ENCODE measurements around the gene B9D2. TPM values are rescaled to one million over a fixed set of nuclear protein-coding genes. Genes with fewer than 3 reads are reported as not detected.
A peak's percentile ranks its signal among the peaks of the same experiment; 100 is the strongest.

The B9D2 gene
- total RNA-seq, 1 donor from 2014 or later: 2.1 TPM

- no peak overlapping the region for H3K9ac ChIP-seq (ENCODE audit: low read depth in 1 of 3, low read length in 3 of 3)
- no peaks in the 10 kb centered on the region for H3K9me3 ChIP-seq (ENCODE audit: control insufficient read depth in 3 of 3, low read length in 3 of 3)
- H3K36me3 ChIP-seq (ENCODE audit: control insufficient read depth in 3 of 3, insufficient read depth in 3 of 3, low read length in 3 of 3): no peaks in the 10 kb centered on the region
- H3K4me3 ChIP-seq (ENCODE audit: low read length in 3 of 3): no peak overlapping the region
- no peak overlapping the region for H3K27ac ChIP-seq (ENCODE audit: low read depth, low read length)
- H3K4me1 ChIP-seq (ENCODE audit: control insufficient read depth in 3 of 3, insufficient read depth in 3 of 3, low read length in 3 of 3): peaks cover 13 to 17% (median 14%) of the 10 kb centered on the region in 3 donors
- peaks cover 0 to 22% (median 20%) of the 10 kb centered on the region in 3 donors for H3K27me3 ChIP-seq (ENCODE audit: control insufficient read depth in 3 of 3, insufficient read depth in 3 of 3, low read length in 3 of 3)
These were observed 6.2 kb downstream of the B9D2 start for GRCh38 chr19:41357746-41358145.

DNA sequence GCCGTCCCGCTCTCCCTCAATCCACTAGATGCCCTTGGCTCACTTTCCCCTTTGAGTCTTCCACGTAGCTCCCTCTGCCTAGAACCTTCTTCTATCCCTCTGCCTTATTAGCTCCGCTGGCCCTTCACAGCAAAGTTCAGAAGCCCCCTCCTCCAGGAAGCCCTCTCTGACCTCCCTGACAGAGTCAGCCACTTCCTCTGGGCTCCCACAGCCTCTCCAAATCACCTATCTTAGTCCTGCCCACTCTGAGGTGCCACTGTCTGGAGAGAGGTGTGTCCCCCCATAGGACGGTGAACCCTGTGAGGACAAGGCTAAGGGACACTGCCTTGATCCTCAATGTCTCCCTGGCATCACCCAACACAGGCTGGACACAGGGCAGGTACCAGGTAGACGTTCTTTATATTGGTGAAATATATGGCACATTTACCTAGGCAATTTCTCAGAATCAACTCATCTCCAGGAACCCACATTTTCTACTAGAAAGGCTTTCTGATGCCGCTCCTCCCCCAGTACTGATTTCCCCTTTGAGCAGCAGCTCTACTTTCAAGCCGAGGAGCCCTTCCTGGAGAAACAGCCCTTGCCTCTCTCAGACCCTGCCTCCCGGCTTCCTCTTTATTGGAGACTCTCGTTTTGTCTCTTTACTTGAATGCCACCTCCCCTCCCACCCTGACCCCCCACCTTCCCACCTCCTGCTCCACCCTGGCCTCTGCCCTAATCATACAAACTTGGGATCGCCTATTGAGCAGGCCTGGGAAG lies 6.8 kb downstream of the B9D2 start:
- H3K27ac ChIP-seq (ENCODE audit: low read depth, low read length): no peak overlapping the region

DNA sequence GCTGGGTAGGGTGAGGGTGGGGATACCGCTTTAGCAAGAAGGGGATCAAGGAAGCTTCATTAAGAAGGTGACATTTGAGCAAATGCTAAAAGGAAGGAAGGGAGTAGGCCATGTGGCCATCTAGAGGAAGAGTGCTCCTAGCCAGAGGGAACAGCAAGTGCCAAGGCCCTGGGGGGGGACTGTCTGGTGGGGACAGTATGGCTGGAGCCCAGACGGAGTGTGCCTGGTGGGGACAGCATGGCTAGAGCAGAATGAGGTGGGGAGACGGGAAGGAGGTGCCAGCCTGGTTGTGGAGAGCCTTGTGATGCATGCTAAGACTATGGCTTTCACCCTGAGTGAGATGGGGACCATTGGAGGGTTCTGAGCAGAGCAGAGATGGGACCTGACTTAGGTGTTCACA lies 8.1 kb downstream of the B9D2 start:
- Histone ChIP-seq H3K4me1 (ENCODE audit: control insufficient read depth in 3 of 3, insufficient read depth in 3 of 3, low read length in 3 of 3) (peaks cover 25 to 36% (median 31%) of the 10 kb centered on the region in 3 donors), H3K27ac (ENCODE audit: low read depth, low read length) (no peak overlapping the region), H3K9ac (ENCODE audit: low read depth in 1 of 3, low read length in 3 of 3) (peak overlapping the region in 1 of 3 donors; percentile 8), H3K27me3 (ENCODE audit: control insufficient read depth in 3 of 3, insufficient read depth in 3 of 3, low read length in 3 of 3) (peaks cover 0 to 42% (median 37%) of the 10 kb centered on the region in 3 donors), H3K36me3 (ENCODE audit: control insufficient read depth in 3 of 3, insufficient read depth in 3 of 3, low read length in 3 of 3) (no peaks in the 10 kb centered on the region), H3K4me3 (ENCODE audit: low read length in 3 of 3) (no peak overlapping the region), H3K9me3 (ENCODE audit: control insufficient read depth in 3 of 3, low read length in 3 of 3) (no peaks in the 10 kb centered on the region)

More for the DNA sequence above, 6.8 kb downstream of the B9D2 start:
- Histone ChIP-seq H3K36me3 (ENCODE audit: control insufficient read depth in 3 of 3, insufficient read depth in 3 of 3, low read length in 3 of 3) (no peaks in the 10 kb centered on the region), H3K27me3 (ENCODE audit: control insufficient read depth in 3 of 3, insufficient read depth in 3 of 3, low read length in 3 of 3) (peaks cover 0 to 28% (median 26%) of the 10 kb centered on the region in 3 donors), H3K9me3 (ENCODE audit: control insufficient read depth in 3 of 3, low read length in 3 of 3) (no peaks in the 10 kb centered on the region), H3K9ac (ENCODE audit: low read depth in 1 of 3, low read length in 3 of 3) (no peak overlapping the region), H3K4me3 (ENCODE audit: low read length in 3 of 3) (no peak overlapping the region), H3K4me1 (ENCODE audit: control insufficient read depth in 3 of 3, insufficient read depth in 3 of 3, low read length in 3 of 3) (peaks cover 16 to 23% (median 18%) of the 10 kb centered on the region in 3 donors)

GRCh38 chr19:41355035-41355434 lies 8.9 kb downstream of the B9D2 start:
- peaks cover 0 to 42% (median 38%) of the 10 kb centered on the region in 3 donors for H3K27me3 ChIP-seq (ENCODE audit: control insufficient read depth in 3 of 3, insufficient read depth in 3 of 3, low read length in 3 of 3)
- peaks cover 30 to 37% (median 31%) of the 10 kb centered on the region in 3 donors for H3K4me1 ChIP-seq (ENCODE audit: control insufficient read depth in 3 of 3, insufficient read depth in 3 of 3, low read length in 3 of 3)
- H3K9ac ChIP-seq (ENCODE audit: low read depth in 1 of 3, low read length in 3 of 3): no peak overlapping the region
- no peak overlapping the region for H3K4me3 ChIP-seq (ENCODE audit: low read length in 3 of 3)
- no peak overlapping the region for H3K27ac ChIP-seq (ENCODE audit: low read depth, low read length)
- no peaks in the 10 kb centered on the region for H3K36me3 ChIP-seq (ENCODE audit: control insufficient read depth in 3 of 3, insufficient read depth in 3 of 3, low read length in 3 of 3)
- H3K9me3 ChIP-seq (ENCODE audit: control insufficient read depth in 3 of 3, low read length in 3 of 3): no peaks in the 10 kb centered on the region

- H3K9me3 ChIP-seq (ENCODE audit: control insufficient read depth in 3 of 3, low read length in 3 of 3): no peaks in the 10 kb centered on the region
- H3K27ac ChIP-seq (ENCODE audit: low read depth, low read length): no peak overlapping the region
- peaks cover 0 to 42% (median 38%) of the 10 kb centered on the region in 3 donors for H3K27me3 ChIP-seq (ENCODE audit: control insufficient read depth in 3 of 3, insufficient read depth in 3 of 3, low read length in 3 of 3)
- peak overlapping the region in 2 of 3 donors; percentile 56 to 57 for H3K9ac ChIP-seq (ENCODE audit: low read depth in 1 of 3, low read length in 3 of 3)
- H3K36me3 ChIP-seq (ENCODE audit: control insufficient read depth in 3 of 3, insufficient read depth in 3 of 3, low read length in 3 of 3): no peaks in the 10 kb centered on the region
- peak overlapping the region; percentile 40 to 45 (median 43) for H3K4me3 ChIP-seq (ENCODE audit: low read length in 3 of 3)
- peaks cover 30 to 37% (median 31%) of the 10 kb centered on the region in 3 donors for H3K4me1 ChIP-seq (ENCODE audit: control insufficient read depth in 3 of 3, insufficient read depth in 3 of 3, low read length in 3 of 3)
These were observed 9.5 kb downstream of the B9D2 start for GRCh38 chr19:41354343-41354953.

DNA sequence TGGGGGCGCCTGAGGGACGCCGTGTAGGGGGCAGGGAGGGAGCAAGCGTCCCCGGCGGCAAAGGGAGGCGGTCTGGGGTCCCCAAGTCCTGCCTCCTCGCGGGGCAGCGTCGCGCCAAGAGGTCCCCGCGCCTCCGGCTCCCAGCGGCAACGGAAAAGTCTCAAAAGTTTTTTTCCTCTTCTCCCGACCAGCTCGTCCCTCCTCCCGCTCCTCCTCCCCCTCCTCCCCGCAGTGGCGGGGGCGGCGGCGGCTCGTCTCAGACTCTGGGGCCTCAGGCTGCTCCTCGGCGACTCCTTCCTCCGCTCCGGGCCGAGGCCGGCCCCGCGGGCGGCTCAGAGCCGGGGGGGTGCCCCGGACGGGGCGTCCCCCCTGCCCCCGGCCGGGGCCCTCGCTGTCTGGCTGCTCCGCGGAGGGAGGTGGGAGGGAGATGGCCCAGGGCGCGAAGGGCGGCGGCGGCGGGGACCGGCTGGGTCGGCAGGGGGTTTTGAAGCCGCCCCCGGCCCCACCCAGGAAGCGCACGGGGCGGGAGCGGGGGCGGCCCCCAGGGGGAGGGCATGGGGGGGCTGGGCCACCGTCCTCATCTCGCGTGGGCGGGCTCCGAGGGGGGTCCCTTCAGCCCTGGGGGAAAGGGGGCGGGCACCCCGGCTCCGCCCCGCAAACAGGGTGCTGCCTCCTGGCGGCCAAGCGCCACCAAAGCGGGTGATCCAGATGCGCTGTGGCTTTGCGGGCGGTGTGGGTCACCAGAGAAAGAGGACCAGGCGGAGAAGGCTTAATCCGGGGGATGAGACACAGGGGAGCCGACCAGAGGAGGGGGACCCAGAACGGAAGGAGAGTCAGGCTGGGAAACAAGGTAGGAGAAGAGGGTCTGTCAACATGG lies 10.2 kb downstream of the B9D2 start, which contains the start of gene TGFB1:
TGFB1 (minus strand) TSS at position 457 of the 877 bp plus-strand sequence. CDS start 878 bp downstream, outside the sequence.
- Histone ChIP-seq H3K4me1 (ENCODE audit: control insufficient read depth in 3 of 3, insufficient read depth in 3 of 3, low read length in 3 of 3) (peaks cover 31 to 37% (median 32%) of the 10 kb centered on the region in 3 donors), H3K9me3 (ENCODE audit: control insufficient read depth in 3 of 3, low read length in 3 of 3) (no peaks in the 10 kb centered on the region), H3K9ac (ENCODE audit: low read depth in 1 of 3, low read length in 3 of 3) (peak within 1 kb of the TSS; percentile 56 to 74 (median 70)), H3K36me3 (ENCODE audit: control insufficient read depth in 3 of 3, insufficient read depth in 3 of 3, low read length in 3 of 3) (no peaks in the 10 kb centered on the region), H3K27ac (ENCODE audit: low read depth, low read length) (peak within 1 kb of the TSS; percentile 68), H3K4me3 (ENCODE audit: low read length in 3 of 3) (peak within 1 kb of the TSS; percentile 75 to 85 (median 76)), H3K27me3 (ENCODE audit: control insufficient read depth in 3 of 3, insufficient read depth in 3 of 3, low read length in 3 of 3) (peaks cover 0 to 42% (median 38%) of the 10 kb centered on the region in 3 donors)

DNA sequence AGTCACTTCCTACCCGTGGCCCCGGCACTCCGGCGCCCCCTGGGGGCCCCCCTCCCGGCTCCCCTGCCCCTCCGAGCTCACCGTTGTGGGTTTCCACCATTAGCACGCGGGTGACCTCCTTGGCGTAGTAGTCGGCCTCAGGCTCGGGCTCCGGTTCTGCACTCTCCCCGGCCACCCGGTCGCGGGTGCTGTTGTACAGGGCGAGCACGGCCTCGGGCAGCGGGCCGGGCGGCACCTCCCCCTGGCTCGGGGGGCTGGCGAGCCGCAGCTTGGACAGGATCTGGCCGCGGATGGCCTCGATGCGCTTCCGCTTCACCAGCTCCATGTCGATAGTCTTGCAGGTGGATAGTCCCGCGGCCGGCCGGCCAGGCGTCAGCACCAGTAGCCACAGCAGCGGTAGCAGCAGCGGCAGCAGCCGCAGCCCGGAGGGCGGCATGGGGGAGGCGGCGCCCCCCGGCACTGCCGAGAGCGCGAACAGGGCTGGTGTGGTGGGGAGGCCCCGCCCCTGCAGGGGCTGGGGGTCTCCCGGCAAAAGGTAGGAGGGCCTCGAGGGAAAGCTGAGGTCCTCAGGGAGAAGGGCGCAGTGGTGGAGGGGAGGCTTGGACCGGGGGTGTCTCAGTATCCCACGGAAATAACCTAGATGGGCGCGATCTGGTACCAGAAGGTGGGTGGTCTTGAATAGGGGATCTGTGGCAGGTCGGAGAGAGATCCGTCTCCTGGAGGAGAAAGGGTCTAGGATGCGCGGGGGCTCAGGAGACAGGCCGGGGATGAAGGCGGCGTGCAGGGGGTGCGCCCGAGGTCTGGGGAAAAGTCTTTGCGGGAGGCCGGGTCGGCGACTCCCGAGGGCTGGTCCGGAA lies 11.1 kb downstream of the B9D2 start:
- Histone ChIP-seq H3K27ac (ENCODE audit: low read depth, low read length) (peak overlapping the region; percentile 68), H3K9me3 (ENCODE audit: control insufficient read depth in 3 of 3, low read length in 3 of 3) (no peaks in the 10 kb centered on the region), H3K4me3 (ENCODE audit: low read length in 3 of 3) (peak overlapping the region; percentile 75 to 85 (median 76)), H3K36me3 (ENCODE audit: control insufficient read depth in 3 of 3, insufficient read depth in 3 of 3, low read length in 3 of 3) (no peaks in the 10 kb centered on the region), H3K4me1 (ENCODE audit: control insufficient read depth in 3 of 3, insufficient read depth in 3 of 3, low read length in 3 of 3) (peaks cover 31 to 37% (median 32%) of the 10 kb centered on the region in 3 donors), H3K27me3 (ENCODE audit: control insufficient read depth in 3 of 3, insufficient read depth in 3 of 3, low read length in 3 of 3) (peaks cover 0 to 42% (median 38%) of the 10 kb centered on the region in 3 donors), H3K9ac (ENCODE audit: low read depth in 1 of 3, low read length in 3 of 3) (peak overlapping the region; percentile 56 to 74 (median 70))

DNA sequence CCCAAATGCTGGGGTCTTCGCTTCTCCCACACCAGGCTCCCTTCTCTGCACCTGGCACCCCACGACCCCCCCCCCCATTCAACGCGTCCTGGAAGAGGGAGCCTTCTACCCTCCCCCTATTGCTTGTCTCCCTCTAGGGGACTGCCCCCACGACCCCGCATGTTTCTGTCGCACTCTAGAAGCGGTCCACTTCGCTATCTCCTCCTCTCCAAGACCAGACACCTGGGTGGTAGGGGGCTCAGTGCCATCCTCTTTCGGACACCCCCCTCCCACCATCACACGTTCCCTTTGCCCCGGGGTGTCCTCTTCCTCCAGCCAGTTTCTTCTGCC lies 11.7 kb downstream of the B9D2 start:
- H3K27ac ChIP-seq (ENCODE audit: low read depth, low read length): no peak overlapping the region
- peaks cover 0 to 42% (median 38%) of the 10 kb centered on the region in 3 donors for H3K27me3 ChIP-seq (ENCODE audit: control insufficient read depth in 3 of 3, insufficient read depth in 3 of 3, low read length in 3 of 3)

More for the DNA sequence above, 11.7 kb downstream of the B9D2 start:
- H3K36me3 ChIP-seq (ENCODE audit: control insufficient read depth in 3 of 3, insufficient read depth in 3 of 3, low read length in 3 of 3): no peaks in the 10 kb centered on the region
- H3K4me1 ChIP-seq (ENCODE audit: control insufficient read depth in 3 of 3, insufficient read depth in 3 of 3, low read length in 3 of 3): peaks cover 31 to 37% (median 32%) of the 10 kb centered on the region in 3 donors
- peak overlapping the region; percentile 56 to 74 (median 61) for H3K9ac ChIP-seq (ENCODE audit: low read depth in 1 of 3, low read length in 3 of 3)
- H3K4me3 ChIP-seq (ENCODE audit: low read length in 3 of 3): peak overlapping the region; percentile 75 to 85 (median 76)
- no peaks in the 10 kb centered on the region for H3K9me3 ChIP-seq (ENCODE audit: control insufficient read depth in 3 of 3, low read length in 3 of 3)

Data from skeletal muscle tissue (tissue), 4 donors.